GM10266 (cell line): ENCODE results near the gene AP5B1.
"Not testable (repeated sequence)": the region's sequence is repeated elsewhere in the genome, so short reads cannot be mapped to it uniquely, and the experiment has no call there.

Experiments used
- DNase-seq: peaks from one replicate; pipeline ENCODE4 v3.0.0; 2012; ENCODE audit errors: extremely low spot score
- CTCF ChIP-seq: IDR thresholded peaks from 2 replicates; pipeline ENCODE4 v1.5.1; 2012; ENCODE audit warnings: mild to moderate bottlenecking, low read depth; ENCODE audit not compliant: control insufficient read depth, insufficient read depth; ENCODE audit errors: missing control alignments

The AP5B1 gene

GRCh38 chr11:65770951-65771567, 9.7 kb downstream of the AP5B1 start:
- DNase-seq = no peak
- TF ChIP-seq CTCF = no peak

GRCh38 chr11:65767806-65768205, 13.0 kb downstream of the AP5B1 start:
- not testable (repeated sequence) for DNase-seq

- TF ChIP-seq CTCF = no peak
- no peak for DNase-seq
These were observed 13.4 kb downstream of the AP5B1 start for GRCh38 chr11:65767406-65767805.

- no peak for DNase-seq
- no peak for TF ChIP-seq CTCF
These were observed 14.2 kb downstream of the AP5B1 start for GRCh38 chr11:65766535-65766934.

GRCh38 chr11:65764434-65764833, 16.3 kb downstream of the AP5B1 start:
- no peak for TF ChIP-seq CTCF
- no peak for DNase-seq

- not testable (repeated sequence) for DNase-seq
These were observed 18.0 kb downstream of the AP5B1 start for GRCh38 chr11:65762816-65763215.

GRCh38 chr11:65762169-65762568, 18.6 kb downstream of the AP5B1 start:
- DNase-seq = not testable (repeated sequence)

- no peak for DNase-seq
- no peak for TF ChIP-seq CTCF
These were observed 35.7 kb downstream of the AP5B1 start for GRCh38 chr11:65745049-65745448.

GRCh38 chr11:65744699-65745042, 36.1 kb downstream of the AP5B1 start:
- no peak for DNase-seq
- TF ChIP-seq CTCF = no peak
